ENCODE measurements around the gene SERBP1.

GRCh38 chr1:67451815-67452214 lies 21.6 kb upstream of the SERBP1 start:
- TF ChIP-seq POLR2A (IDR thresholded peaks at IDR 0.05), result no peak
- TF ChIP-seq CTCF (IDR thresholded peaks at IDR 0.05), result no peak
